ENCODE data around the gene KCNH2. TPM values are rescaled to one million over a fixed set of nuclear protein-coding genes. Genes with fewer than 3 reads are reported as not detected.

The KCNH2 gene
- total RNA-seq, 1 donor from 2014 or later: 12.4 TPM

DNA sequence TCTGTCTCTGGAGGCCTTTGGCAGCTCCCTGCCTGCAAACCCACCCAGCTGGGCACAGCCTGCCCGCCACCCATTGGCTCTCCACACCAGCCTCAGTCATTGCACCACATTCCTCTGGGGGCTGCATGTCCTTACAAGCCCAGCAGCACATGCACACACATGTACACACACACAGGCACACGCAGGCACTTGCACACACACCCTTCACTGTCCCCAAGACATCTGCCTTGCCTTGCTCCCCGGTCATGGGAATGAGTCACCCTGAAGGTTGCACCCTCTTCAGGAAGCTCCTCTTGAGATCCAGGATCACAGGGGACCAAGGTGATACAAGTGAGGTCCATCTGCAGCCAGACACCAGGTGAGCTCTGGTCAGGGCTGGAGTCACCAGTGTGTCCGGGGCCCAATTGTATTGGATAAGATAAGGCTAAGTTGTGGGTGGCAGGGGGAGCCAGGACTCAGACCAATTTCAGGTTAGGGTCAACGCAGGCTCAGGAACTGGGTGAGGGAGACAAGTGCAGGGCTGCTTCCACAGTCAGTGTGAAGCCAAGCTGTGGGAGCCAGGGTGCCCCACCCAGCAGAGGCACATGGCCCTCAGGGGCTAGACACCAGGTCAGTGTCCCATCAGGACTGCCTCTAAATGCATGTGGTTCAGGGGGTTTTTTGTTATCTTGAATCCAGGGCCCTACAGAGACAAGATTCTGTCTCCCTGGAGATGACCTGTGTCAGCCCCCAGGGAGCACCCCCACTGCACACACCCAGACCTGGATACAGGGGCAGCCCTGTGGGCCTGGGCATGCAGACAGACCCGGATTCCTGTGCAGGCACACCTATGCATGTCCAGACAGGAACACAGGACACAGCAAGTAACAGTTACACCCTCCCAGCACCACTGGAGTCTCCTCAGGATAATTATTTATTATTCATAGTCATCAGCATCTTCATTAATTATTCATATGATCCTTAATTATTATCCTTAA is 33.8 kb downstream of the KCNH2 start:
- Mint-ChIP-seq H3K27ac (ENCODE audit: unreplicated experiment) (peak overlapping the region; percentile 6), H3K27me3 (ENCODE audit: low read depth) (no peaks in the 10 kb centered on the region), H3K4me3 (no peak overlapping the region), H3K4me1 (peaks cover 21% of the 10 kb centered on the region), H3K9me3 (no peaks in the 10 kb centered on the region), H3K36me3 (ENCODE audit: low read depth) (no peaks in the 10 kb centered on the region)
- TF ChIP-seq, protein P1, sequence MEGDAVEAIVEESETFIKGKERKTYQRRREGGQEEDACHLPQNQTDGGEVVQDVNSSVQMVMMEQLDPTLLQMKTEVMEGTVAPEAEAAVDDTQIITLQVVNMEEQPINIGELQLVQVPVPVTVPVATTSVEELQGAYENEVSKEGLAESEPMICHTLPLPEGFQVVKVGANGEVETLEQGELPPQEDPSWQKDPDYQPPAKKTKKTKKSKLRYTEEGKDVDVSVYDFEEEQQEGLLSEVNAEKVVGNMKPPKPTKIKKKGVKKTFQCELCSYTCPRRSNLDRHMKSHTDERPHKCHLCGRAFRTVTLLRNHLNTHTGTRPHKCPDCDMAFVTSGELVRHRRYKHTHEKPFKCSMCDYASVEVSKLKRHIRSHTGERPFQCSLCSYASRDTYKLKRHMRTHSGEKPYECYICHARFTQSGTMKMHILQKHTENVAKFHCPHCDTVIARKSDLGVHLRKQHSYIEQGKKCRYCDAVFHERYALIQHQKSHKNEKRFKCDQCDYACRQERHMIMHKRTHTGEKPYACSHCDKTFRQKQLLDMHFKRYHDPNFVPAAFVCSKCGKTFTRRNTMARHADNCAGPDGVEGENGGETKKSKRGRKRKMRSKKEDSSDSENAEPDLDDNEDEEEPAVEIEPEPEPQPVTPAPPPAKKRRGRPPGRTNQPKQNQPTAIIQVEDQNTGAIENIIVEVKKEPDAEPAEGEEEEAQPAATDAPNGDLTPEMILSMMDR (conservative IDR thresholded peaks at IDR 0.05): no peak
- DNase-seq (ENCODE audit: low read depth, low spot score): no peak

- Mint-ChIP-seq H3K27ac (ENCODE audit: unreplicated experiment) (peak overlapping the region; percentile 84), H3K4me1 (peaks cover 12% of the 10 kb centered on the region), H3K9me3 (no peaks in the 10 kb centered on the region)
These were observed 34.7 kb downstream of the KCNH2 start for GRCh38 chr7:150943453-150943814.

GRCh38 chr7:150942591-150943452 is 35.3 kb downstream of the KCNH2 start:
- no peak for DNase-seq (ENCODE audit: low read depth, low spot score)
- no peaks in the 10 kb centered on the region for H3K9me3 Mint-ChIP-seq
- peaks cover 12% of the 10 kb centered on the region for H3K4me1 Mint-ChIP-seq
- H3K27me3 Mint-ChIP-seq (ENCODE audit: low read depth): peaks cover 4% of the 10 kb centered on the region
- H3K27ac Mint-ChIP-seq (ENCODE audit: unreplicated experiment): peak overlapping the region; percentile 84
- TF ChIP-seq, protein P1 (conservative IDR thresholded peaks at IDR 0.05): no peak
- H3K4me3 Mint-ChIP-seq: no peak overlapping the region
- H3K36me3 Mint-ChIP-seq (ENCODE audit: low read depth): no peaks in the 10 kb centered on the region

More at GRCh38 chr7:150943453-150943814, 34.7 kb downstream of the KCNH2 start:
- TF ChIP-seq, protein P1 (conservative IDR thresholded peaks at IDR 0.05): no peak
- no peak for DNase-seq (ENCODE audit: low read depth, low spot score)
- H3K36me3 Mint-ChIP-seq (ENCODE audit: low read depth): no peaks in the 10 kb centered on the region
- no peak overlapping the region for H3K4me3 Mint-ChIP-seq
- H3K27me3 Mint-ChIP-seq (ENCODE audit: low read depth): no peaks in the 10 kb centered on the region

DNA sequence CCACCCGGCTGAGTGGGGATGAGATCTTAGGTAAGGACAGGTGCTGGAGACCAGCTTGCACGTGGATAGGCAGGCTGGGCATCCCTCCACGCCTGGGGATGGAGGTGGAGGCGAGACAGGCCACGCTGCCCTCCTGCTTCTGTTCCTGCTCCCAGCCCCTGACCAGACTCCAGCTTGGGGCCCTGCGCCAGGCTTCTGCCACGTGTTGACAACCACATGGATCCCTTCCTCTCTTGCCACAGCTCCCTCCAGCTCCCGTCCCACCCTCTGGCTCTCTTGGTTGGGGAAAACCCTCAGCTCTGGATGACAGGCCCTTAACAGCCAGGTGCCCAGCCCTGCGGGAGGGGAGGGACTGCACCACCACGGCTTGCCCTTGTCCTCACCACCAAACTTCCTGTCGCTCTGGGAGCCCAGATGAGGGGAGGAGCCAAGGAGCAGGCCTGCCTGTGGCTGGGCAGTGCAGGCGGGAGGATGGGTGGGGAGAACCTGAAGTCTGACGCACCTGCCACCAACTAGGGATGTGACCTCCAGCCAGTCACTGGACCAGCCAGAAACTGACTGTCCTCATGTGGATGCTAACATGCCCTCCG is 36.0 kb downstream of the KCNH2 start:
- H3K36me3 Mint-ChIP-seq (ENCODE audit: low read depth): no peaks in the 10 kb centered on the region
- no peak for DNase-seq (ENCODE audit: low read depth, low spot score)

More for the DNA sequence above, 36.0 kb downstream of the KCNH2 start:
- Mint-ChIP-seq H3K27ac (ENCODE audit: unreplicated experiment) (peak overlapping the region; percentile 6), H3K4me3 (no peak overlapping the region), H3K9me3 (no peaks in the 10 kb centered on the region), H3K4me1 (peaks cover 15% of the 10 kb centered on the region), H3K27me3 (ENCODE audit: low read depth) (peaks cover 4% of the 10 kb centered on the region)
- TF ChIP-seq, protein P1 (conservative IDR thresholded peaks at IDR 0.05): no peak

Data from neural crest cell (in vitro differentiated cells).